SH-SY5Y (cell line): ENCODE results near the gene TDRKH.

Experiments used
- GATA2 ChIP-seq: IDR thresholded peaks from 2 replicates; pipeline ENCODE4 v1.6.1; 2011; ENCODE audit warnings: mild to moderate bottlenecking, low read depth, low read length
- GATA3 ChIP-seq: IDR thresholded peaks from 2 replicates; pipeline ENCODE4 v1.6.1; 2011; ENCODE audit warnings: low read depth, mild to moderate bottlenecking, low read length, moderate library complexity

TDRKH gene, protein sequence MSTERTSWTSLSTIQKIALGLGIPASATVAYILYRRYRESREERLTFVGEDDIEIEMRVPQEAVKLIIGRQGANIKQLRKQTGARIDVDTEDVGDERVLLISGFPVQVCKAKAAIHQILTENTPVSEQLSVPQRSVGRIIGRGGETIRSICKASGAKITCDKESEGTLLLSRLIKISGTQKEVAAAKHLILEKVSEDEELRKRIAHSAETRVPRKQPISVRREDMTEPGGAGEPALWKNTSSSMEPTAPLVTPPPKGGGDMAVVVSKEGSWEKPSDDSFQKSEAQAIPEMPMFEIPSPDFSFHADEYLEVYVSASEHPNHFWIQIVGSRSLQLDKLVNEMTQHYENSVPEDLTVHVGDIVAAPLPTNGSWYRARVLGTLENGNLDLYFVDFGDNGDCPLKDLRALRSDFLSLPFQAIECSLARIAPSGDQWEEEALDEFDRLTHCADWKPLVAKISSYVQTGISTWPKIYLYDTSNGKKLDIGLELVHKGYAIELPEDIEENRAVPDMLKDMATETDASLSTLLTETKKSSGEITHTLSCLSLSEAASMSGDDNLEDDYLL

DNA sequence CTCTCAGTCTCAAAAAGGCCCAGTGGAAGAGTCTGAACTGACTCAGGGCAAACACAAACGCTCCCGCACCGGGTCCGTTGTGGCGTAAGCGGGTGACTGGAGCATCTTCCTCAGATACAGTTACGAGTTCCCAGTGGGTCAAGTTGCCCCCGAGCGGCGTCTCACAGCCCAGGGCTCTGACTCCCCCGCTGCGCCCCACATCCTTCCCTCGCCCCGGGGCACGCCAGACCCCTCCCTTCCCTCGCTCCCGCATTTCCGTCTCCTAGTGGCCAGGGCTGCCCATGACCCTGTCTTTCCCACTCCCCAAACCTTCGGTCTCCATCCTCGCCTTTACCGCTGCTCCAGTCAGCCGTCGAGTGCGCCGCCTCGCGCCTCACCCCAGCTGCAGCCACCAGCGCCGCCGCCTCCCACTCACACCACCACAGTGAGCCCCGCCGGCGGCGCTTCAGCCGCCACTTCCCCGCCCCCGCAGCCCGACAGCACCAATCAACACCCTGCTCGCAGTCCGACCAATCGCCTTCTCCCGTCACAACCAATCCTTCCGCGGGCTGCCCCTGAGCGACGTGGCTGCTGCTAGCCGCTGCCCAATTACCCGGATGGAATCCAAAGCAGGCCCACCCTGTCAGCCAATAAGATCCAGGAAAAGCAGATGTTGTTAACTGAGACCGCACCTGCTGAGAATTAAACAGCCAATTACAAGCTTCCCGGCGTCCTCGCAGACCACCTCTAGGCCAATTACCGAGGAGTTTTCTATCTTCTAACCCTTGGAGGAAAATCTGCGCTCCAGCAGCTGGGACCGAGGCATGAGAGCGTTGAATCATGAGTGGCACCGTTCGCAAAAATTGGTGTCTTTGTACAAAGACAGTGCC, at the start of gene TDRKH:
TSS of gene TDRKH (minus strand) at position 430 of the 869 bp plus-strand sequence. CDS start 7,478 bp downstream, outside the sequence.
- no peak for TF ChIP-seq GATA3
- TF ChIP-seq GATA2 = peak; percentile 61

DNA sequence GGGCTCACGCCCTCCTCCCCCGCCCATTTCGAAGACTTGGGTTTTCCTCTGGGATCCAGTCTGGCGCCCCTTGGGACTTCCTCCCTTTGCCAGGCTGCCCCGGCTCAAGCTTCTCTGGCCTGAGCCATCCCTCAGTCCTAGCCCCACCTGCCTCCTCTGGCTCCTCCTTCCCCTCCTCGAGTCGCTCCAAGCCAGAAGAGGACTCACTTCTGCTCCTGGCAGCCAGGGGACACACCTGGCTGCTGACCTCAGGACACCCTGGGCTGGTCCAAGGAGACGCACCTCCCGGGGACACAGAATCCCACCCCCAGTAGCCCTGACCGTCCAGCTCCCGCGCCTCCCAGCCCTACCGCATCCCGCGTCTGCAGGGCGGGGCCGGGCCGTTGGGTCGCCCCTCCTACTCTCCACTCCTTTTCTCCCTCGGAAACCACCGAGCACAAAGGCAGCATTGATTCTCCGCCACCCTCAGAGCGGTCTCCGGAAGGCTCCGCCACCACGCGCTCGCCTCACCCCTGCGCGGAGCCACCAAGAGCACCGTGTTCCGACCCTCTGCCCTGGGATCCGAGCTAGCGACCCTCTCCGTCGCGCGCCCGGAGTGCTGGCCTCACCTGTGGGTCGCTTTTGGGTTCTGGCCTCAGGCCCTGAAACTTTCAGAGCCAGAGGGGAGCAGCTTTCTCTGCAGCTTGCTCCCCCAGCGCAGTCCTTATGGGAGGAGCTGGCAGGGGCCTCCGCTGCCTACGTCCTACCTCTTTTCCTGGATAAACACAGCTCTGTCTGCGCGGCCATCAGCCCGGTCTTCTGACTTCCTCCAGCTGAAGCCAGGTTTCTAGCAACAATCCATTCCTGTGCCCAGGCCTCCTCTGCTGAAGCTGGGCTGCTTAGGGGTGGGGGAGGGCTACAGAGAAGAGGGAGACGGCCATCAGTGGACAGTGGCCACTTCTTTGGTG, 49.4 kb upstream of the TDRKH start, which contains the start of gene C2CD4D:
TSS of gene C2CD4D (minus strand) at position 364 of the 947 bp plus-strand sequence. CDS start 831 bp downstream, outside the sequence.
- TF ChIP-seq GATA2 (no peak), GATA3 (no peak)

DNA sequence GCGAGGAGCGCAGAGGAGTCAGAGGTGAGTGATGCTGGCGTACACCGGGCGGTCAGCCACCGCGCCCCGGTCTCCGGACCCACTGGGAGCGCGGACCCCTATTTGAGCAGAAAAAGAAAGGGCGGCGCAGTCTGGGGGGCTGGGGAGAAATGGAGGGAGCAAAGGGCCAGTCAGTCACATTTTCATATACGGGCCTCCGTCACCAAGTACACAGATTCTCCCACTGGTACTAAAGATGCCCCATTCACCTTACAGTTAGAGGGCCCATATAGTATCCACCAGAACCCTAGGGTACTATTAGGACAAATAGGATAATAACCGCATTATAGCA, 48.7 kb upstream of the TDRKH start:
- no peak for TF ChIP-seq GATA3
- no peak for TF ChIP-seq GATA2

DNA sequence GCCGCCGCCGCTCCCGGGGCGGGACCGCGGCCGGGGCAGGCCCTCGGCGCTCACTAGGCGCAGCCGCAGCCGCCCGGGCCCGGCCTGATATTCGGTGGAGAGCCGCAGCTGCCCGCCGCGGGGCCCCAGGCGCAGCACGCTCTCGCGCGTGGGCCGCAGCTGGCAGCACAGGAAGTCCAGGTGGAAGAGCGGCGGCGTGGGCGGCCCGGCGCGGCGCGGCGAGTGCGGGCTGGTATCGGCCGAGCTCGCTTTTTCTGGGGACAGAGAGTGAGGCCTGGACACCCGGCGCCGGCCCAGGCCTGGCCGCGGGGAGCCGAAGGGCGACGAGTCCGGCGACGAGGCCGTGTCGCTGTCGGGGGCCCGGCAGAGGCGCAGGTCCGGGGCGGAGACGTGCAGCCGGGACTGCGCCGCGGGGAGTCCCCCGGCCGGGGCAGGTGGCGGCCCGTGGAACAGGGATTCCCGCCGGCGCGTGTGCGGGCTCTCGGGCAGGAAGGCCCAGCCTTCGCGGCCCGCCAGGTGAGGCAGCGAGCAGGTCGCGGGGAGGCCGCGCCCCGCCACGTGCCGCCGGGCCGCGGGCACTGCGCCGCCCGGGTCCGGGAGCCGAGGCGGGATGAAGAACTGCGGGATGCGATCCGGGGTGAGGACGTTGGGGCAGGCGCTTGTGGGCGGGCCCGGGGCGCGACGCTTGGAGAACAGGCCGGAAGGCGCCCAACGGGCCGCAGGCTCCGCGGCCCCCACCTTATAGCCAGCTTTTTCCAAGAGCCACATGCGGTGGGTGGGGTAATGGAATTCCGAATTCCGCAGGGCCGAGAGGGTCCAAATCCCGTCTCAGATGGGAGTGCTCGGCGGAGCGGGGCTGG, 48.2 kb upstream of the TDRKH start:
- TF ChIP-seq GATA2 (no peak), GATA3 (no peak)

DNA sequence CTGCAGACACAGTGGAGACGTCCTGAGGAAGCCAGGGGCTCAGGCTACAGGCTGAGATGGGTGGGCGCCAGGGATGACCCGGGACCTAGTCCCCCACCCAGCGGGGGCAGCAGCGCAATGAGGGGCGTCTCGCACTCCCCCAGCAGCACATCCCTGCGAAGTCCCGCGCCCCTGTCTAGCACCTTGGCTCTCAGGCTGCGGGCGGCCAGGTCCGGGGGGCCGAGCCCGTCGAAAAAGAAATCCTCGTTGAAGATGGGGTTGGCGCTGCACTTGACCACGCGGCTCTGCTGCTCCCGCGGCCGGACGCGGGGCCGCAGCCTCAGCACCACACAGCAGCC, 47.6 kb upstream of the TDRKH start:
- no peak for TF ChIP-seq GATA2

DNA sequence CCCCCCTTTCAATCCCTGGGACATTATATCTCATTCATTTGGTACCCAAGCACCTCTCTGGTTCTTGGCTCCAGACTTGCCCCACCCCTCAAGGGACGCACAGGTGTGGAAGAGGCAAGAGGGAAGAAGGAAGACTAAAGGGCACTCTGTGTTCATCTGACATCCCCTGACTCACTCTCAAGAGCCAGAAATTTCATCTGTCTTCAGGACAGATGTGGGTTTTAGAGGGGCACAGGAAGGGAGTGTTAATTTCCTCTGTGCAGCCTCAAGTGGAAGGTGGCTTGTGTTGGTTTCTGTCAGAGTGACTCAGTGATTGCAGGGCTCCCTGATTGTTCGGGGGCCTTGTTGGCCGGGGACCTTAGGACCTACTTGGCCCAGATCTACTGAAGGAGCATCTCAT, 46.9 kb upstream of the TDRKH start:
- no peak for TF ChIP-seq GATA3
- TF ChIP-seq GATA2 = no peak

DNA sequence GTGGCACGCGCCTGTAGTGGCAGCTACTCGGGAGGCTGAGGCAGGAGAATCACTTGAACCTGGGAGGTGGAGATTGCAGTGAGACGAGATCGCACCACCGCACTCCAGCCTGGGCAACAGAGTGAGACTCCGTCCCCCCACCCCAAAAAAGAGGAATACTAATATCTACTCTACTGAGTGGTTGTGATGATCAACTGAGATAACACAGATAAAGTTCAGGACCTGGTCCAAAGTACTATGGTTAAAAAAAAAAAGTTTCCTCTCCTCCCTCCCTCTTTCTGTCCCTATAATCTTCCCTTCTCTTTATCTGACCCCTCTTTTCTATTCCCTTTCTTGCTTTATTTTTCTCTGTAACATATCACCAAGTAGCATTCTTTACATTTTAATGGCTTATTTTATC, 45.3 kb upstream of the TDRKH start:
- TF ChIP-seq GATA3 = no peak
- TF ChIP-seq GATA2 = no peak

DNA sequence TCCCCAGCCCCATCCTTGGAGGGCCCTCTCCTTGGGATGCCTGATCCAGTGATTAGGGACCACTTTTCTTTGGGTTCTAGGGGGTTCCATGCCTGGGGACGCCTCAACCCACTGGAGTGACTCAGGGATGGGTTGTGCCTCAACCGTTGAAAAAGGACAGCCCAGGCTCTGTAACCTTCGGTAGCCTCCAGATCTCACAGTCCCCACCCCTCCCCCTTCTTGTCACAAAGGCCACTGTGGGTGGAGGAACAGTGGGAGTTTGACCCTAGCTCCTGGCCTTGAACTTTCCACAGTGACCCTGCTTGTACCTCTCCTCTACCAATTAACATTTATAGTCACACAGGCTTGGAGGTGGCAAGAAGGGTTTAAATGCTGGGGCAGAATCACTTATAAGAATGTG, 43.9 kb upstream of the TDRKH start:
- TF ChIP-seq GATA2 (no peak), GATA3 (no peak)

DNA sequence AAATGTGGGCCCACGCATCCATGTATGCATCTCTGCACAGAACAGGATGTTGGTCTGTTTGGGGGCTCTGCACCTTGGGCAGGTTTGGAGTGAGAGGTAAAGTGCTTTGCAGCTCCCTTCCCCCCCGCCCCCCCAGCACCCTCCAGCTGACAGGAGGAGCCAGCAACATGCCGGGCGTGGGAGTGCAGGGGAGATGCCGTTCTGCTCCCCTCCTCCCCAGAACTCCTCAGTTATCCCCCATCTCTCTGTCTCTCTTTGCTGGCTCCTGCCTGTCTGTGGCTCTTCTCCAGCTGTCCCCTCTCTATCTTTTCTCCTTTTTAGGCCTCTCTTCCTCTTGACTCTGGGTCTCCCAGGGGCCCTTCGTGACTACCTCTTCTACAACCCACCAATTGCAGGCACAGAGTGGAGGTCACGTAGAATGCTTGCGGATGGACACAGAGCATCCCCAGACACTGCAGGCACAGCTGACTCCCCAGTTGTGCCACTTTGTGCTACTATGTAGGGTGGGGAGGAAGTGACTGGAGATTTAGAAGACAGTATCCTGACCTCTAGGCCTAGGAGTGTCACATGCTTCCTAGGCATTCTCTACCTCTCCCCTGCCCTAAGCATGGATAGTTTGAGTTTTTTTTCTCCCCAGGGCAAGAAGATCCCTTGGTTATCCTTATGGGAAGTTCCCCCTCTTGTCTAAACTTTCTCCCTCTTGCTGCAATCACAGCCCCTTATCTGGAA, 43.0 kb upstream of the TDRKH start:
- no peak for TF ChIP-seq GATA3
- no peak for TF ChIP-seq GATA2

DNA sequence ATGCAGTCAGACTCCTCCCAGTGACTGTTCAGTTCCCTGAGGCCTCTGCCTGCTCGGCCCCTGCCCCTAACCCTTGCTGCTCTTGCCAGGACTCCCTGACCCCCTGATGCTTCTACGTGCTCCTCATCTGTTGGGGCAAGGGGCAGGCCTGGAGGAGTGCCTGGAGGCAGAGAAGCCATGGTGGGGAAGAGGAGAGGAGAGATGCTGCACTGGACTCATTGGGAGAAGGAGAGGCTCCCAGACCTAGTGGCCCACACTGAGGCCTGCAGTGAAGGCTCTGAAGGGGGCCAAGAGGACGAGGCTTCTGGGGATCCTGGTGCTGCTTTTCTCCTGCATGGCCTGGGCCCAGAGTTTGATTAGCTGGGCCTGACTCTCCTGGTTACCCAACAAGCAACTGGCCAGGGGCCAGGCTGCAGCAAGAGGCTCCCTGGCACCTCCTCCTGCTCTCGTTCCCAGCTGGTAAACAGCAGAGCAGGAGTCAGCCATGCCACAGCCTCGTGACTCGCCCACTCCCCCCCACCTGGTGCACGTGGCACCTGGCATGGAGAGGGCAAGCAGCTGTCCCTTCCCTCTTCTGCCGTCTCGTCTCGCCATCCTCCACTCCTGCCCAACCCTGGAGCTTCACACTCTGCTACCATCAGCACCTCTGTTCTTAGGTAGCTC, 42.1 kb upstream of the TDRKH start:
- TF ChIP-seq GATA3 = no peak
- TF ChIP-seq GATA2 = no peak; the same call in 1 of the 2 replicates

DNA sequence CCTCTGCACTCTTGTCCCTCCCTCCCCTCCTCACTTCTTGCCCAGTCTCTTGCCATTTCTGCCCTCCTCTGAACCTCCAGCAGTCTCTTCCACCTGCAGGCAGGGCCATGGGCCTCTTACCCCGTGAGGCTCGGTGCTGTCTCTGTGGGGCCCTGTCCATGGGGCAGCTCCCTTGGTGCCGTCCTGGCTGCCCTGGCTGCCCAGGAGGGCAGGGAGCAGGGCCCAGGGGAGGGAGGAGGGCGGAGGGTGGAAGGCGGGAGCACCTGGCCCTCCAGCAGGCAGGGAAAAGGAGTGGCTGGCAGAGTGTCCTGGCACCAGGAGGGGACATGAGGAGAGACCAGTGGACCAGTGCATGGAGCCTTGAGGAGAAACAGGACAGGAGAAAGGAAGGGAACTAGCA, 41.3 kb upstream of the TDRKH start, which contains the start of gene RORC:
TSS of gene RORC (minus strand) at position 198 of the 400 bp plus-strand sequence. CDS start at position 160, 38 bp downstream.
- no peak for TF ChIP-seq GATA2
- TF ChIP-seq GATA3 = no peak

DNA sequence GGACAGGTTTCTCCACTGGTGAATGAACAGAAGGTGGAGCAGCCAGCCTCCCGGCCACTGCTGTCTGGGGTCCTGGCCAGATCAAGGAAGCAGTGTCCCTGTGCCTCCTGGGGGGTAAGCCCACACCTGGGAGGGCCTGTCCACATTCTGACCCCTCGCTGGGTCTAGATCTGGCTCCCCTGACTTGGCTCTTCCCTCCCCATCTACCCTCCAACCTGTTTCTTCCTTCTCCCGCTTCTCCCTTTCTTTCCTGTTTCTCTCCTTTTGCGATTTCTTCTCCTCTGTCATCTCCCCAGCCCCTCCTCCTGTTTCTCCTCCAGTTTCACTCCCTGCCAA, 40.9 kb upstream of the TDRKH start:
- TF ChIP-seq GATA2 (no peak), GATA3 (no peak)
